ENCODE data around the gene ARID3B.
"Not testable (repeated sequence)": the region's sequence is repeated elsewhere in the genome, so short reads cannot be mapped to it uniquely, and the experiment has no call there.

ARID3B gene

DNA sequence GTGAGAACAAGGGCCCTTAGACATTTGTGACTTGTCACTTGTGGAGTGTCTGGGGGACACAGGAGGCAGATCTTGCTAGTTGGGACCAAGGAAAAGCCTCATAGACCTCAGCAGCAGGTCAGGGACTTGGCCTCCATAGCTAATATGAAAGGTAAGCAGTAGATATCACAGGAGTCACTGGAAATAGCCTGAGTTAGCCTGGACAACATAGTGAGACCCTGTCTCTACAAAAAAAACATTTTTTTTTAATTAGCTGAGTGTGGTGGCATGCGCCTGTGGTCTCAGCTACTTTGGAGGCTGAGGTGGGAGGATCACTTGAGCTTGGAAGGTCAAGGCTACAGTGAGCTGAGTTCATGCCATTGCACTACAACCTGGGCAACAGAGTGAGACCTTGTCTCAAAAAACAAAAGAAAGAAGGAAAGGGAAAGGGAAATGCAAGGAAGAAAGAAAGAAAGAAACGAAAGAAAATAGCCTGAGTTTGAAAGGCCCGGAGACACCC is 37.5 kb downstream of the ARID3B start:
- no peak for DNase-seq

GRCh38 chr15:74579001-74579400 is 38.0 kb downstream of the ARID3B start:
- DNase-seq = no peak

- DNase-seq = no peak
Measured at GRCh38 chr15:74580538-74581350, 39.7 kb downstream of the ARID3B start.

- no peak for DNase-seq
Measured at GRCh38 chr15:74584204-74584603, 43.2 kb downstream of the ARID3B start.

- DNase-seq = no peak
Measured at GRCh38 chr15:74584779-74585178, 43.8 kb downstream of the ARID3B start.

DNA sequence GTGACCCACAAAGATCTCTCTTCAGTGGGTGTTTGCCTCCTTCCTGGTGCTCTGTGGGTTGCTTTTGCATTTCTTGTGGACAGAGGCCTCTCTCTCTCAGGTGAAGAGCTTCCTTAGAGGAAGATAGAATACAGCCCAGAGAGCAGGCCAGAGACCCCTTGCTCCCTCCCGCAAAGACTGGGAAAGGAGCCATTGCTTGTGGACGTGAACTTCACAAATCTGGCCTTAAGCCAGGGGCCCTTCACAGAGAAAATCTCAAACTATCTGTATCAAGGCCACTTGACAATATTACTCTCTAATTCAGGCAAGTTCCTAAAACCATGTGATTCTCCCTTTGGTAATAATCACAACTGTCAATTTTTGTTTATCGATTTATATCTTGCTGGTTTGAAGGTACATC is 44.2 kb downstream of the ARID3B start:
- DNase-seq = no peak

DNA sequence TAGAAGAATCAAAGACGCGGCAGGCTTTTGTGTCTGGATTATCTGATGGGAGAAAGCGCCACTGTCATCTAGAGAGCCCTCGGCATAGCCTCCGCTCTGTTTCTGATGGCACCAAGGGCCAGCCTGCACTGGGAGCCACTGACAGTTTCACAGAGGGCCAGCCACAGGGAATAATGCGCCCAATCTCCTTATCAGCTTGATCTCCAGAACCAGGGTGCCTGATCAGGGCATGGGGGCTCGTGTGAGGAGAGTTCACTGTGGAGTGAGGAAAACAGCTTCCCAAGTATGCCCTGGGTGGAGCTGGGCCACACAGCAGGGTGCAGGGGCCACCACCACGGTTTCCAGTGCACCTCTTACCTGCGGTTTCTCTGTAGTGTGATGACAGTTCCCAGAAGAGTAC is 44.8 kb downstream of the ARID3B start:
- DNase-seq = no peak

GRCh38 chr15:74589826-74590225 is 48.8 kb downstream of the ARID3B start:
- no peak for DNase-seq

DNA sequence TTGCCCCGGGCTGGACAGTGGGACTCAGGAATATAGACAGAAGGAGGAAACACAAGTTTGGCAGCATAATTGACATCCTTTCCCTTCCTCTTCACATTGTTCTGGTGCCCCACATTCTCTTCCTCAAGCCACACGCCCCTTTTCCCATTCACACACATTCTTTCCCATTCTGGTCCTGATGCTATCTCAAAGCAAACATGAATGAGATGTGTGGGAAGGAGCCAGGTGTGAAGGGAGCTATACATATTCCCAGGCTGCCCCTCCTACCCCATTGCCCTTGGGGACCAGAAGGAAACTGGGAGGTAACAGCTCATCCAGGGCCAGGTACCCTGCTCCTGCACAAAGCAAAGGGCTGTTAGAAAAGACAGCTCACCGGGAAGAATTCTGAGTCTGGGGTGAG is 51.2 kb downstream of the ARID3B start:
- DNase-seq = no peak

DNA sequence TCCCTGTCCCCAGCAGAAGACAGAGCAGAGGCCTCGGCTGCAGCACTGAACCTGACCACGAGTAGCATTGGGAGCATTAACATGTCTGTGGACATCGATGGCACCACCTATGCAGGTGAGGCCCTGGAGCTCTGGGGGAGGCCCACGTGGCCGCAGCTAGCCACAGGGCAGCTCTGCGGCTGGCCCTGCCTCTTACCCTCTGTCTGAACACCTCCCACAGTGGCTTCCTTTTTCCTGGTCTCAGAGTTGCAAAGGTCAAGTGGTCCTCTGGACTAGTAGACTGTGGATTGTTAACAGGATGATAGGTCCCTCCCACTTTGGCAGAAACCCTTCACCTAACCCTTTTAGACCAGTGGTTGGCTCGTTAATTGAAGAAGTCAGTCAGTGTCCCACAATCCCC is 52.1 kb downstream of the ARID3B start:
- DNase-seq = no peak

DNA sequence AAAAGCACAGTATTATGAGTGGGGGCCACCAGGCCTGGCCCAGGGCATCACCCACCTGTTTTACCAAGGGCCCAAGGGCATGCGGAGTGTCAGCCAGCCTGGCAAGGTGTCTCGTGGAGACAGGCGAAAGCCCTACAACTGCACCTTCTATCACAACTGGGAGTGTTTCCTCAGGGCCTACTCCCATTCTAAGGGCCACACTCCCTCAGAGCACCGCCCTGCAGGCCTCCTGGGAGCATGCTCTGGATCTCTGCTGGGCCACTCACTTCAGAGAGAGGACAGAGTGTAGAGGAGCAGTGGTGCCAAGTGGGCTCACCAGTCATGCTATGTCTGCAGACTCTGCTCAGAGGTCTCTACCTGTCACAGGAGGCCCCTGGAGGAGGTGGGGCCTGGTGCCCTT is 53.4 kb downstream of the ARID3B start:
- DNase-seq = no peak

DNA sequence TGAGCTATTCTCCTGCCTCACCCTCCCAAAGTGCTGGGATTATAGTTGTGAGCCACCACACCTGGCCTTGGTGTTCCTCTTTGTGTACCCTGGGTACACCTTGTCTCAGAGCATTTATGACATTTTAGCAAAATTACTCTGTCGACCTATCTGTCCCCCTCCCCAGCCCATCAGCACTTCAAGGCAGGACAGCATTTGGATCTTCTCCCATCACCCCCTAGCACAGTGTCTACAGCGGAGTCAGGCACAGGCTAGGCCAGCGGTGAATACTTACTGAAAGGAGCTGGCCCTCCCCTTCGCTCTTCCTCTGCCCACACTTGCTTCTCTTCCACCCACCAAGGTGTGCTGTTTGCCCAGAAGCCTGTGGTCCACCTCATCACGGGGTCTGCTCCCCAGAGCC is 54.3 kb downstream of the ARID3B start:
- no peak for DNase-seq

DNA sequence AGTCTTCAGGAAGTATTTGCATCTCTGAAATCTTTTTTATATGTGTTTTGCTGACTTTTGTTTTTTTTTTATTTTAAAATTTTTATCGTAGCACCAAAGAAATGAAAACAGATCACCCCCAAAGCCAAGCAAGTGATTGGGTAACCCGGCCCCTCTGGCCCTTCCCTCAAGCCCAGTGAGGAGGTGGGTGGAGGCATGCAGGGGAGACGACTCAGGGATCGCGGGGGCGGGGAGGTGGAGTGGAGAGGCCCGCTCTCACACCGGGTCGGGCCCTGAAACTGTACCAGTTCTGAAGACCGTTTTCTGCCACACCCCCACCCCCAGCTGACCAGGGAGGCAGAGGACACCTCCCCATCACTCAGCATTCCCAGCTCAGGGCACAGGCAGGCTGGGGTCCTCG is 55.7 kb downstream of the ARID3B start:
- DNase-seq = not testable (repeated sequence)

- DNase-seq = not testable (repeated sequence)
Measured at GRCh38 chr15:74597146-74597705, 56.2 kb downstream of the ARID3B start.

GRCh38 chr15:74598126-74598842 is 57.3 kb downstream of the ARID3B start:
- peak; percentile 73 to 94 for DNase-seq

DNA sequence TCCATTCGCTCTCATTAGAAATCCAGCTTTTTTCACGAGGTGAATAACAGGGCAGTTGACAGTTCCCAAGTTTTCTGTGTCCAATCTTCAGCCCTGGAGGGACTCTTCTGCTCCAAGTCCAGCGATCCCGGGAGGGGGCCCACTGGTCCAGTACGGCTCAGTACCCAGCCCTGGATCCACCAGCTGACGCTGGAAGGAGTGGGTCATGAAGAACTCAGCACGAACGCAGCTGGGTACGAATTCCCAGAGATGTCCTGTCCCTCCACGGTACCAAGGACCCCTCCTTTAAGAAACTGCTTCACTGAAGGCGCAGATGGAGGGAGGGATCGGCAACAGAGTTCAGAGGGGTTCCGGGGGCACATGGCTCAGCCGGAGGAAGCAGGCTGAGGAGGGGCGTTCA is 58.1 kb downstream of the ARID3B start:
- no peak for DNase-seq

DNA sequence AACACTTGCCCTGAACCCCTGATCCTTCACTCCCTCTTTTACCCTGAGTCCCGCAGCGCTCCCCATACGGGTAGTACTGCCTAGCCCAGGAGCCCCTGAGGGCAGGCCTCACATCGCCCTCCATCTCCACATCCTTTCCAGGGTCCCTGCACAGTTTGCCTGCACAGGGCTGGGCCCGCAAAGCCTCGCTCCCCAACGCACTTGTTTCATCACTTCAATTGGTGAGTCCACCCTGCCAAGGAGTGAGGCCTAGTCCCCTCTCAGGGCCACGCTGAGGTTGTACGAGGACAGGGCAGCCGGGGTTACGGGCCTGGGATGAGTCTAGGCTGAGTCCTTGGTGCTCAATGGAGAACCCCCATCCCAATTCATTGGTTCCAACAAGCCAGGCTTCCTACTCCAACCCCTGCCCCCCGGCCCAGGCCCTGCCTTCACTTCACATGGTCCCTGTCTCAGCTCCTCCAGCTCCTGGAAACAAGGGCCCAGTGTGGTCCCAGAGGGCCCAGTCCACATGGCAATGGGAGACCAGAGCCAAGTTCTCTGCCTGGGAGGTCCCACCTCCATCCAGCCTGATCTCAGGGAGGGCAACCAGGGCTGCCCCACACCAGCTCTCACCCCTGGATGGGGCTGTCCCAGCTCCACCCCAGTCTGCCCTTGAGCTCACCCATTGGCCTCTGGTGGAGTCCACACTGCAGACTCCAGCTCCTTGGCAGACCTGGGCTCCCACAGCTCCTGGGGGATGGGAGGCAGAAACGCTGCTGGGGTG is 62.2 kb downstream of the ARID3B start:
- no peak for DNase-seq

GRCh38 chr15:74603789-74604705 is 63.0 kb downstream of the ARID3B start:
- DNase-seq = no peak

DNA sequence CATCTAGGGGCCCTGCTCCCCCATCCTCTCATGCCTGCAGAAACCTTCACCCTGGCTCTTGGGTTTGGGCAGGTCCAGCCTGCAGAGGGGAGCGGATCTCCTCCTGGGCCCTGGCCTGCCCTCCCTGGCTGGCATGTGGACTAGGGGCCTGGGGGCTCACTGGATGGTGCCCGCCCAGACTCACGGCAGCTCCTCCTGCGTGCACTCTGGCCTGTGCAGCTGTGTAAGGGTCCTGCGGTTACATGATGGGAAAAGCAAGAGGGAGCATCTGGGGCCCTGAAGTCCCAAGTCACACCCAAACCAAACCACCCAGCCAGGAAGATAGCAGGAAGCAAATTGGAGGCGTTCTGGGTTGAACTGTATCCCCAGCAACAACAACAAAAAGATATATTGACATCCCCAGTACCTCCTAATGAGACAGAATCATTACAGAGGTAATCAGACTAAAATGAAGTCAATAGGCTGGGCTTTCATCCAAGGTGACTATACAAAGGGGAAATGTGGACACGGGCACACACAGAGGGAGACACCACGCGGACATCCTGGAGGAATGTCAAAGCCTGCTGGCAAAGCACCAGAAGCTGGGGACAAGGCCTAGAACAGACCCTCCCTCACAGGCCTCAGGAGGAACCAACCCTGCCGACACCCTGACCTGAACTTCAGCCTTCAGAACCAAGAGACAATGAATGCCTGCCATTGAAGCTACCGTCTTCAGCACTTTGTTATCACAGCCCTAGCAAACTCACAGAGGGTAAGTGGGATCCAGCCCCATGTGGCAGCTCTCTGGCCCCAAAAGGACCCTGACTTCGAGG is 64.2 kb downstream of the ARID3B start:
- no peak for DNase-seq

GRCh38 chr15:74605795-74606150 is 64.8 kb downstream of the ARID3B start:
- no peak for DNase-seq

DNA sequence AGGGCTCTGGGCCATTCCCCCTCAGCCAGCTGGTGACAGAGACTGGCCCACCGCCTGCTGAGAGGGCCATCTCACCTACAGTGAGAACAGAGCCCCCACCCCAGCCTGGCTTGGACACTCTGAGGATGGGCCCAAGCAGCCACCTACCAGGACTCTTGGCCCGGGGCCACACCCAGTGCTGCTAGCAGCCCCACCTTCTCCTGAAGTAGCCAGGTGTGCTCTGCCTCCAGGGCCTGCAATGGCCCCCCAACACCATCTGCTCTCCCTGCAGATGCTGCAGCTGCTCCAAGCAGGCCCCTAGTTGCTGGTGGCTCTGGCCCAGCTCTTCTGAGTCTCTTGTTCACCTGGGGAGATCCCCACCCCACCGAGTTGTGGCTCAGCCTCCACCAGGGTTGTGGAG is 67.8 kb downstream of the ARID3B start:
- no peak for DNase-seq
